Testis (tissue), 2 donors: ENCODE results near the gene DKK3.

Experiments used
- CTCF ChIP-seq, 3 experiments: fragments of 450-650 bp in 2 of 3; fragments of 200-600 bp in 1 of 3; sonication (generic) in 1 of 3; IDR thresholded peaks; one replicate each; pipeline ENCODE4 v1.5.1; 2016 to 2019; ENCODE audit warnings: antibody characterized with exemption in 3 of 3, mild to moderate bottlenecking in 2 of 3, moderate library complexity in 1 of 3
- POLR2A ChIP-seq: fragments of 450-650 bp; IDR thresholded peaks from one replicate; pipeline ENCODE4 v1.6.1; 2017; ENCODE audit warnings: antibody characterized with exemption, mild to moderate bottlenecking, moderate library complexity

GRCh38 chr11:12028303-12028702, 19.9 kb upstream of the DKK3 start:
- TF ChIP-seq CTCF (IDR thresholded peaks at IDR 0.05) (no peak), POLR2A (no peak)
